Stimulated activated CD4-positive, alpha-beta T cell treated with anti-CD3 and anti-CD28 coated beads, Interleukin-15, amount 100 ng/mL, for 24 hours (primary cell): ENCODE measurements around the gene ATE1.
"Not testable (repeated sequence)": the region's sequence is repeated elsewhere in the genome, so short reads cannot be mapped to it uniquely, and the experiment has no call there.

Source experiments
- DNase-seq: peaks from one replicate; pipeline ENCODE4 v3.0.0-alpha.2; 2020

Gene ATE1

GRCh38 chr10:121826773-121827172, 101.1 kb downstream of the ATE1 start:
- not testable (repeated sequence) for DNase-seq

GRCh38 chr10:121823993-121824463, 103.8 kb downstream of the ATE1 start:
- DNase-seq: no peak

GRCh38 chr10:121822724-121823123, 105.1 kb downstream of the ATE1 start:
- no peak for DNase-seq

- DNase-seq: no peak
Measured at GRCh38 chr10:121822180-121822579, 105.7 kb downstream of the ATE1 start.

- DNase-seq: no peak
Measured at GRCh38 chr10:121819049-121819448, 108.8 kb downstream of the ATE1 start.

GRCh38 chr10:121818599-121818998, 109.2 kb downstream of the ATE1 start:
- DNase-seq: no peak

- DNase-seq: no peak
Measured at GRCh38 chr10:121816197-121816596, 111.6 kb downstream of the ATE1 start.

GRCh38 chr10:121813857-121814256, 114.0 kb downstream of the ATE1 start:
- DNase-seq: no peak

- DNase-seq: no peak
Measured at GRCh38 chr10:121813211-121813815, 114.5 kb downstream of the ATE1 start.

- DNase-seq: no peak
Measured at GRCh38 chr10:121812031-121812430, 115.8 kb downstream of the ATE1 start.

- DNase-seq: no peak
Measured at GRCh38 chr10:121811386-121811785, 116.4 kb downstream of the ATE1 start.

- no peak for DNase-seq
Measured at GRCh38 chr10:121808835-121809234, 119.0 kb downstream of the ATE1 start.

- DNase-seq: no peak
Measured at GRCh38 chr10:121804460-121804859, 123.4 kb downstream of the ATE1 start.

GRCh38 chr10:121803611-121804010, 124.2 kb downstream of the ATE1 start:
- DNase-seq: no peak

- no peak for DNase-seq
Measured at GRCh38 chr10:121800831-121801230, 127.0 kb downstream of the ATE1 start.

GRCh38 chr10:121800146-121800545, 127.7 kb downstream of the ATE1 start:
- DNase-seq: no peak

GRCh38 chr10:121797490-121797889, 130.3 kb downstream of the ATE1 start:
- no peak for DNase-seq

GRCh38 chr10:121796342-121796741, 131.5 kb downstream of the ATE1 start:
- DNase-seq: no peak

- no peak for DNase-seq
Measured at GRCh38 chr10:121792198-121792597, 135.6 kb downstream of the ATE1 start.

- DNase-seq: no peak
Measured at GRCh38 chr10:121791761-121792160, 136.1 kb downstream of the ATE1 start.

- DNase-seq: no peak
Measured at GRCh38 chr10:121788717-121789116, 139.1 kb downstream of the ATE1 start.

GRCh38 chr10:121788115-121788514, 139.7 kb downstream of the ATE1 start:
- no peak for DNase-seq

GRCh38 chr10:121787169-121787568, 140.7 kb downstream of the ATE1 start:
- no peak for DNase-seq

- no peak for DNase-seq
Measured at GRCh38 chr10:121783782-121784372, 144.0 kb downstream of the ATE1 start.

- DNase-seq: no peak
Measured at GRCh38 chr10:121781101-121781500, 146.7 kb downstream of the ATE1 start.
